Endothelial cell of umbilical vein (primary cell): ENCODE data around the gene PXK. TPM values are rescaled to one million over a fixed set of nuclear protein-coding genes. Genes with fewer than 3 reads are reported as not detected.

Experiments used
- BruUV-seq: library from RNA; stranded (reverse); fragments of 400-500 nt; replicated peaks from 2 replicates; lab custom pipeline; 2021; lab: Mats Ljungman, UMichigan
- CTCF ChIA-PET: fragments of 300-600, 350-600 bp; sonication (Branson Sonifier 250); formaldehyde crosslinking; loops from one replicate; lab custom pipeline; 2021; ENCODE audit warnings: antibody characterized with exemption, inconsistent platforms; lab: Charles Lee
- POLR2A ChIA-PET: fragments of 300-600, 350-600 bp; sonication (Branson Sonifier 250); formaldehyde crosslinking; loops from one replicate; lab custom pipeline; 2021; ENCODE audit warnings: antibody characterized with exemption, inconsistent platforms; lab: Charles Lee
- DNase-seq: peaks from one replicate; pipeline ENCODE4 v3.0.0-alpha.2; 2011; ENCODE audit warnings: low read depth, low spot score
- FAIRE-seq: peaks from 2 replicates; lab custom pipeline; 2011; peaks lifted over from hg19 to GRCh38; lab: Jason Lieb, UNC
- H2AFZ ChIP-seq: 2 replicates; pipeline ENCODE4 v1.6.0; 2012; ENCODE audit warnings: low read depth, low read length, control low read depth, inconsistent platforms
- H3K27ac ChIP-seq: 2 replicates; pipeline ENCODE4 v1.5.1; 2011; ENCODE audit warnings: low read depth, mild to moderate bottlenecking, control low read depth, low read length, moderate library complexity; ENCODE audit not compliant: insufficient read depth
- H3K27me3 ChIP-seq, 2 experiments: 2 replicates each; pipeline versions ENCODE4 v1.6.0 to v1.6.1; 2011; ENCODE audit warnings: low read length in 2 of 2, mixed read lengths in 1 of 2; ENCODE audit not compliant: control insufficient read depth in 2 of 2, insufficient read depth in 2 of 2
- H3K36me3 ChIP-seq, 2 experiments: 2 replicates in 1 of 2; 3 replicates in 1 of 2; pipeline ENCODE4 v1.5.1; 2011; ENCODE audit warnings: low read length in 2 of 2, mild to moderate bottlenecking in 1 of 2, moderate library complexity in 1 of 2; ENCODE audit not compliant: control insufficient read depth in 2 of 2, insufficient read depth in 2 of 2; ENCODE audit errors: extremely low read depth in 1 of 2
- H3K4me1 ChIP-seq: 3 replicates; pipeline ENCODE4 v1.5.1; 2011; ENCODE audit warnings: mild to moderate bottlenecking, low read length; ENCODE audit not compliant: control insufficient read depth, insufficient read depth; ENCODE audit errors: extremely low read depth
- H3K4me2 ChIP-seq: 2 replicates; pipeline ENCODE4 v1.6.1; 2011; ENCODE audit warnings: low read length, control low read depth, mixed read lengths; ENCODE audit not compliant: insufficient read depth
- H3K4me3 ChIP-seq, 3 experiments: fragments of 200-600 bp in 1 of 3; sonication (generic), shearing (Covaris generic) in 1 of 3; replicated peaks in 1 of 3; 2 replicates each; pipeline ENCODE4 v1.5.1; 2011 to 2016; ENCODE audit warnings: control low read depth in 3 of 3, low read length in 3 of 3, mild to moderate bottlenecking in 2 of 3, inconsistent platforms in 1 of 3, low read depth in 1 of 3, moderate library complexity in 1 of 3; ENCODE audit not compliant: insufficient read depth in 1 of 3
- H3K79me2 ChIP-seq: 2 replicates; pipeline ENCODE4 v1.6.0; 2012; ENCODE audit warnings: low read length, inconsistent platforms; ENCODE audit not compliant: control insufficient read depth, insufficient read depth
- H3K9ac ChIP-seq: replicated peaks from 2 replicates; pipeline ENCODE3; 2011; ENCODE audit warnings: low read length, control low read depth; ENCODE audit not compliant: insufficient read depth; ENCODE audit errors: extremely low read depth
- H3K9me1 ChIP-seq: replicated peaks from 3 replicates; pipeline ENCODE4 v1.6.0; 2011; ENCODE audit warnings: mild to moderate bottlenecking, low read length; ENCODE audit not compliant: control insufficient read depth, insufficient read depth; ENCODE audit errors: extremely low read depth
- H3K9me3 ChIP-seq: replicated peaks from 2 replicates; pipeline ENCODE4 v1.5.1; 2012; ENCODE audit warnings: low read length, inconsistent platforms; ENCODE audit not compliant: control insufficient read depth, insufficient read depth
- H4K20me1 ChIP-seq: replicated peaks from 2 replicates; pipeline ENCODE3; 2011; ENCODE audit warnings: mild to moderate bottlenecking, low read length; ENCODE audit not compliant: control insufficient read depth, insufficient read depth; ENCODE audit errors: extremely low read depth
- CTCF ChIP-seq, 2 donors: IDR thresholded peaks; 1 replicate in 1 of 2; 2 replicates in 1 of 2; pipeline ENCODE4 v1.5.1; 2011; ENCODE audit warnings: low read length in 2 of 2, mild to moderate bottlenecking in 2 of 2, moderate library complexity in 2 of 2, control low read depth in 1 of 2, inconsistent platforms in 1 of 2, low read depth in 1 of 2; ENCODE audit not compliant: insufficient read depth in 1 of 2; ENCODE audit errors: extremely low read depth in 1 of 2
- FOS ChIP-seq: IDR thresholded peaks from 2 replicates; pipeline ENCODE4 v1.6.1; 2011; ENCODE audit warnings: mild to moderate bottlenecking, low read length, moderate library complexity, borderline replicate concordance; ENCODE audit not compliant: insufficient read depth
- GATA2 ChIP-seq: IDR thresholded peaks from 2 replicates; pipeline ENCODE4 v1.7.0; 2011; ENCODE audit warnings: low read depth, mild to moderate bottlenecking, moderate library complexity, mixed read lengths, low read length; ENCODE audit not compliant: insufficient read length, insufficient read depth
- MYC ChIP-seq: IDR thresholded peaks from one replicate; pipeline ENCODE4 v1.6.1; 2011; ENCODE audit warnings: mild to moderate bottlenecking, low read depth, low read length
- POLR2A ChIP-seq: IDR thresholded peaks from 2 replicates; pipeline ENCODE4 v1.6.1; 2012; ENCODE audit warnings: low read depth, mild to moderate bottlenecking, control low read depth, low read length
- POLR2AphosphoS5 ChIP-seq: IDR thresholded peaks from 2 replicates; pipeline ENCODE4 v1.6.1; 2012; ENCODE audit warnings: low read depth, mild to moderate bottlenecking, control low read depth, low read length, moderate library complexity; ENCODE audit not compliant: insufficient read depth
- dilution Hi-C: fragments of 300-500 bp; cut with MboI; formaldehyde crosslinking; loops from one replicate; pipeline ENCODE4 v1.15.0; 2019; ENCODE audit warnings: low sequenced_read_pairs; ENCODE audit not compliant: extremely low pct_ligation_motif_present
- intact Hi-C: fragments of 100-400 bp; cut with micrococcal nuclease; formaldehyde crosslinking; loops from one replicate; pipeline ENCODE4 v1.10.0; 2022
- polyA plus RNA-seq, 4 experiments: library from polyadenylated mRNA; depleted of rRNA in 3 of 4; stranded (reverse) in 3 of 4; unstranded in 1 of 4; fragments of >200 nt; gene quantifications; 2 replicates each; pipeline versions ENCODE4 v1.2.1 to v1.2.3, GENCODE V29; 2011 to 2012; ENCODE audit warnings: missing spikeins in 1 of 4
- total RNA-seq: library from RNA; stranded (reverse); gene quantifications from 2 replicates; pipeline ENCODE4 v1.2.3, GENCODE V29; 2021
- TF ChIP-seq, protein P1 (sequence below): IDR thresholded peaks from 2 replicates; pipeline ENCODE4 v1.6.1; 2011; ENCODE audit not compliant: insufficient read depth, insufficient read length

PXK gene
- total and polyA plus RNA-seq, 2 donors (not counting 3 experiments of a cell fraction or from before 2014, with no cell fraction given): 11.3 to 14.6 TPM

DNA sequence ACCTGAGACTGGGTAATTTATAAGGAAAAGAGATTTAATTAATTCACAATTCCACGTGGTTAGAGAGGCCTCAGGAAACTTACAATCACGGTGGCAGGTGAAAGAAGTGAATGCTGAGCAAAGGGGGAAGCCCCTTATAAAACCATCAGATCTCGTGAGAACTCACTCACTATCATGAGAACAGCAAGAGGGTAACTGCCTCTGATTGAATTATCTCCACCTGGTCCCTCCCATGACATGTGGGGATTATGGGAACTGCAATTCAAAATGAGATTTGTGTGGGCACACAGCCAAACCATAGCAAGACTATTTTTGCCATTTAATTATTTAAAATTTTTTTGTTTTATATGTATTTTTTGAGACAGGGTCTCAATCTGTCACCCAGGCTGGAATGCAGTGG is 132.2 kb downstream of the PXK start:
- FAIRE-seq (no peak), DNase-seq (no peak)
- Histone ChIP-seq H4K20me1 (no peaks in the 10 kb centered on the region), H3K79me2 (no peaks in the 10 kb centered on the region), H3K9me3 (no peaks in the 10 kb centered on the region), H3K27me3 (no peaks in the 10 kb centered on the region), H3K27ac (no peak overlapping the region), H3K4me2 (no peak overlapping the region), H3K36me3 (no peaks in the 10 kb centered on the region), H3K9ac (no peak overlapping the region), H3K4me3 (no peak overlapping the region), H3K9me1 (no peaks in the 10 kb centered on the region), H3K4me1 (peaks cover 5% of the 10 kb centered on the region), H2AFZ (no peak overlapping the region)
- dilution Hi-C loops (no loop called here), intact Hi-C loops (no loop called here)
- ChIA-PET CTCF (interaction anchor here (1.0 to 2.9 kb wide), 5 partner anchors 22 to 158 kb away, joined by 3 to 27 read pairs (median 6); partner anchors contain the start of genes HTD2, KCTD6, PDHB and RPP14), POLR2A (no interaction called here)
- no TSS peak for BruUV-seq
- TF ChIP-seq MYC (no peak), CTCF (IDR thresholded peaks at IDR 0.05; ENCODE audit: extremely low read depth in 1 of 2, insufficient read depth in 1 of 2, low read depth in 1 of 2, low read length in 2 of 2) (no peak), POLR2AphosphoS5 (no peak)

DNA sequence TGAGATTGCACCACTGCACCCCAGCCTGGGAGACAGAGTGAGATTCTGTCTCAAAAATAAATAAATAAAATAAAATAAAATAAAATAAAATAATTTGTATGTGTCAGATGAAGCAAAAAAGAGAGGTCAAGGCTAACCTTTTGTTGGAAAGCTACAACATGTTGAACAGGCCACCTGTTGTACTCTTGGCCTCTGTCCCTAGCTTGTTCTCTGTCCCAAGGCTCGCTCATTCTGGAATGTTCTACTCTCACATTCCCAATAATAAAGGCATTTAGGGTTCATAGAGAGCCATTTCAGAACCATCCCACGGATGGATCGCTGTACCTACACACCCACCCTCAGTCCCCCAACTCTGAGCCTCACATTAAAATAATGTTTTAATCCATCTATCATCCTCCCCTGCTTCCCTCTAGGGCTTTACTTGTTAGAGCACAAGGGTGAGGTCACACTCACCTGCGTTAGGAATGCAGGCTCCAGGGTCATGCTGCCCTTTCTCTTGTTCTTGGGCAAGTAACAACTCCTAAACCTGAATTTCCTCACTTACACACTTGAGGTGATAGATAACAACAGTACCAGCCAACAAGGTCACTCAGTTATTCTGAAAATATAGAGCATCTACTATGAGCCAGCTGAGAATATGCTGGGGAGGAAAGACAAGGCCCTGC is 134.3 kb downstream of the PXK start:
- POLR2A ChIA-PET: no interaction called here
- Histone ChIP-seq H3K9me3 (no peaks in the 10 kb centered on the region), H3K4me1 (peaks cover 8% of the 10 kb centered on the region), H3K9ac (no peak overlapping the region), H3K36me3 (no peaks in the 10 kb centered on the region), H3K9me1 (no peaks in the 10 kb centered on the region), H3K4me3 (no peak overlapping the region), H4K20me1 (no peaks in the 10 kb centered on the region), H3K4me2 (no peak overlapping the region), H3K79me2 (no peaks in the 10 kb centered on the region), H3K27me3 (no peaks in the 10 kb centered on the region), H3K27ac (no peak overlapping the region), H2AFZ (no peak overlapping the region)
- DNase-seq: no peak
- BruUV-seq: no TSS peak
- TF ChIP-seq, protein P1, sequence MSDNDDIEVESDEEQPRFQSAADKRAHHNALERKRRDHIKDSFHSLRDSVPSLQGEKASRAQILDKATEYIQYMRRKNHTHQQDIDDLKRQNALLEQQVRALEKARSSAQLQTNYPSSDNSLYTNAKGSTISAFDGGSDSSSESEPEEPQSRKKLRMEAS: no peak
- TF ChIP-seq FOS (no peak), POLR2AphosphoS5 (no peak), POLR2A (no peak), GATA2 (no peak)
- FAIRE-seq: no peak
- CTCF ChIA-PET: no interaction called here
- intact Hi-C loops: no loop called here
- dilution Hi-C loops: no loop called here
